T-cell (primary cell): Measurements from ENCODE around the gene NDST1. TPM values are rescaled to one million over a fixed set of nuclear protein-coding genes. Genes with fewer than 3 reads are reported as not detected.

ENCODE experiments used
- ATAC-seq, 4 experiments: fragments of 200-7000 bp in 3 of 4; fragments of 150-1000 bp in 1 of 4; cut with Tn5 transposase; replicated peaks in 1 of 4; 1 replicate in 3 of 4; 2 replicates in 1 of 4; pipeline ENCODE4 v1.10.0; 2021; ENCODE audit warnings: moderate library complexity in 3 of 4, mild to moderate bottlenecking in 2 of 4, moderate number of reproducible peaks in 1 of 4
- CTCF ChIA-PET, 2 donors: fragments of 300-600 bp; sonication (Branson Sonifier 250); formaldehyde crosslinking; loops; one replicate each; lab custom pipeline; 2022; ENCODE audit warnings: antibody characterized with exemption in 2 of 2; lab: Charles Lee
- POLR2A ChIA-PET, 2 donors: fragments of 300-600 bp; sonication (Branson Sonifier 250); formaldehyde crosslinking; loops; one replicate each; lab custom pipeline; 2022; ENCODE audit warnings: antibody characterized with exemption in 2 of 2; lab: Charles Lee
- DNase-seq, 35 experiments: peaks; one replicate each; pipeline versions ENCODE4 v3.0.0 to v3.0.0-alpha.2; 2013 to 2023
- H3K27ac ChIP-seq: one replicate; pipeline ENCODE4 v1.5.1; 2013; ENCODE audit warnings: low read length
- H3K27me3 ChIP-seq, 2 experiments: replicated peaks in 1 of 2; 1 replicate in 1 of 2; 2 replicates in 1 of 2; pipeline versions ENCODE4 v1.6.1 to v1.7.0; 2013; ENCODE audit warnings: low read length in 1 of 2, mixed read lengths in 1 of 2; ENCODE audit not compliant: control insufficient read depth in 2 of 2, insufficient read depth in 2 of 2; ENCODE audit errors: extremely low read depth in 1 of 2
- H3K36me3 ChIP-seq, 2 donors: 1 replicate in 1 of 2; 2 replicates in 1 of 2; pipeline versions ENCODE4 v1.6.1 to v1.7.0; 2013; ENCODE audit warnings: low read length in 1 of 2; ENCODE audit not compliant: control insufficient read depth in 2 of 2, insufficient read depth in 1 of 2; ENCODE audit errors: extremely low read depth in 1 of 2
- H3K4me1 ChIP-seq, 2 experiments: 1 replicate in 1 of 2; 2 replicates in 1 of 2; pipeline versions ENCODE4 v1.6.1 to v1.7.0; 2013; ENCODE audit warnings: low read length in 2 of 2, mixed read lengths in 1 of 2; ENCODE audit not compliant: insufficient read depth in 2 of 2, control insufficient read depth in 1 of 2; ENCODE audit errors: extremely low read depth in 1 of 2
- H3K4me3 ChIP-seq, 2 donors: 1 replicate in 1 of 2; 2 replicates in 1 of 2; pipeline versions ENCODE4 v1.5.1 to v1.7.0; 2013; ENCODE audit warnings: mild to moderate bottlenecking in 2 of 2, low read length in 1 of 2, moderate library complexity in 1 of 2; ENCODE audit not compliant: control insufficient read depth in 1 of 2; ENCODE audit errors: extremely low read depth in 1 of 2
- H3K9me3 ChIP-seq: 2 replicates; pipeline ENCODE4 v1.7.0; 2013
- H3K27ac Mint-ChIP-seq, 2 donors: one replicate each; pipeline ENCODE4 v1.8.0; 2020 to 2021; ENCODE audit warnings: mild to moderate bottlenecking in 2 of 2, mixed read lengths in 2 of 2
- H3K27me3 Mint-ChIP-seq, 2 donors: one replicate each; pipeline ENCODE4 v1.8.0; 2021 to 2022; ENCODE audit warnings: mixed read lengths in 2 of 2
- H3K36me3 Mint-ChIP-seq: one replicate; pipeline ENCODE4 v1.8.0; 2021; ENCODE audit warnings: mixed read lengths
- H3K4me1 Mint-ChIP-seq, 3 donors: one replicate each; pipeline ENCODE4 v1.8.0; 2020 to 2022; ENCODE audit warnings: mixed read lengths in 3 of 3, mild to moderate bottlenecking in 1 of 3
- H3K4me3 Mint-ChIP-seq, 3 donors: one replicate each; pipeline ENCODE4 v1.8.0; 2020 to 2022; ENCODE audit warnings: mild to moderate bottlenecking in 3 of 3, mixed read lengths in 3 of 3, moderate library complexity in 3 of 3
- H3K9me3 Mint-ChIP-seq, 3 donors: one replicate each; pipeline ENCODE4 v1.8.0; 2020 to 2022; ENCODE audit warnings: mixed read lengths in 3 of 3
- WGBS: methylation state at CpG from one replicate; pipeline ENCODE4 v1.1.5; 2013; ENCODE audit warnings: missing lambda C conversion rate; ENCODE audit not compliant: insufficient coverage; 5-methylcytosine and 5-hydroxymethylcytosine counted together
- total RNA-seq, 35 experiments: library from RNA in 6 of 35; stranded (reverse) in 6 of 35; fragments of 120-200 nt in 1 of 35; gene quantifications; one replicate each; pipeline versions ENCODE4 v1.2.1 to v1.2.4 and lab custom pipeline; 2013 to 2026

Gene NDST1
- total RNA-seq, 5 donors from 2014 or later (not counting 1 experiment from before 2014, with no cell fraction given), result 0.83 to 2.0 (median 1.2) TPM

DNA sequence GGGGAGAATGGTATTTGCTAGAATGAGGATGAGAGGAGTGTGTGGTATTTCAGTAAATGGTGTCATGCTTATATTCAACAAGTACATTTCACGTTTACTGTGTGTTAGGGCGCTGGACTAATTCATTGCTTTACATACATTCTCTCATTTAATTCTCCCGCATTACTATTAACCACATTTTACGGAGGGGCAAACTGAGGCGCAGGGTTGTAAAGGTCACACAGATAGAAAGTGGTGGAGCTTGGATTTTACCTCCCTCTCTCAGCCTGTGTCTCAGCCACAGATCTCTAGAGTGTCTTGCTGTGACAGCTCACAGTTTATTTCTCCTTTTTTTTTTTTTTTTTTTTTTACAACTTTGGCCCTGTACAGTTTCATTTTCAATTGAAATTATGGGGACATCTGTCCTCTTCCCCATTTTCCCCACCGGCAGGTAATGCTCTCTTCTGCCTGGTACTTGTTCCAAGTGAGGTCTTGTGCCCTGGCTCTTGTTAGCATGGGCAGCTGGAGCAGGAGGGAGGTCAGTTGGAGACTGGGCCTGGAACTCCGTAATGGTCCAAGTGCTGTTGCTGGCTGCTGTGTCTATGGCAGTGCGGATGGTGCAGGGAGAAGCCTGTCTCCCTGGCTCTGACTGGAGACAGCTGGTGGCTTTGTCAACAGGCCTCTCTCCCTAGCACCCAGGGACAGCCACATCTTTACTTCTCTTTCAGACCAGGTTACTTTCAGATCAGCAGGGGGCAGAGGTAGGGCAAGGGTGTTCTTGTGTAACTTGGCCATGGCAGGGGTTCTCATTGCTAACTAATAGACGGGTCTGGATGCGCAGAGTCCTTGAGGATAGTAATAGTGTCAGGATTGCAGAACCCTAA lies 20.5 kb upstream of the NDST1 start:
- Mint-ChIP-seq H3K4me1 (peaks cover 8 to 12% (median 10%) of the 10 kb centered on the region in 3 donors), H3K9me3 (no peaks in the 10 kb centered on the region), H3K36me3 (no peaks in the 10 kb centered on the region), H3K27me3 (peaks cover 7 to 19% of the 10 kb centered on the region in 2 donors), H3K4me3 (peak overlapping the region; percentile 62 to 69 (median 67)), H3K27ac (peak overlapping the region in 1 of 2 donors; percentile 8)
- DNase-seq (no peak), ATAC-seq (no peak)
- ChIA-PET CTCF (interaction anchor here (0.6 to 0.8 kb wide), 4 partner anchors 19 to 1220 kb away, joined by 3 to 4 read pairs (median 3); partner anchors contain the start of gene GPX3 (in 1 of the 2)), POLR2A (interaction anchor here in 1 of 2 donors (0.7 kb wide), 1 partner anchor 125 kb away, joined by 9 read pairs; no protein-coding TSS in a partner anchor)
- H3K27me3 ChIP-seq, result peaks cover 0 to 34% of the 10 kb centered on the region in 2 experiments
- H3K4me1 ChIP-seq, result peaks cover 0 to 14% of the 10 kb centered on the region in 2 experiments
- no peaks in the 10 kb centered on the region for H3K36me3 ChIP-seq
- peak overlapping the region in 1 of 2 donors; percentile 59 for H3K4me3 ChIP-seq
- H3K9me3 ChIP-seq, result no peaks in the 10 kb centered on the region
- H3K27ac ChIP-seq, result no peak overlapping the region
- WGBS, result 100% methylated on average over 2 of the region's 10 CpGs

DNA sequence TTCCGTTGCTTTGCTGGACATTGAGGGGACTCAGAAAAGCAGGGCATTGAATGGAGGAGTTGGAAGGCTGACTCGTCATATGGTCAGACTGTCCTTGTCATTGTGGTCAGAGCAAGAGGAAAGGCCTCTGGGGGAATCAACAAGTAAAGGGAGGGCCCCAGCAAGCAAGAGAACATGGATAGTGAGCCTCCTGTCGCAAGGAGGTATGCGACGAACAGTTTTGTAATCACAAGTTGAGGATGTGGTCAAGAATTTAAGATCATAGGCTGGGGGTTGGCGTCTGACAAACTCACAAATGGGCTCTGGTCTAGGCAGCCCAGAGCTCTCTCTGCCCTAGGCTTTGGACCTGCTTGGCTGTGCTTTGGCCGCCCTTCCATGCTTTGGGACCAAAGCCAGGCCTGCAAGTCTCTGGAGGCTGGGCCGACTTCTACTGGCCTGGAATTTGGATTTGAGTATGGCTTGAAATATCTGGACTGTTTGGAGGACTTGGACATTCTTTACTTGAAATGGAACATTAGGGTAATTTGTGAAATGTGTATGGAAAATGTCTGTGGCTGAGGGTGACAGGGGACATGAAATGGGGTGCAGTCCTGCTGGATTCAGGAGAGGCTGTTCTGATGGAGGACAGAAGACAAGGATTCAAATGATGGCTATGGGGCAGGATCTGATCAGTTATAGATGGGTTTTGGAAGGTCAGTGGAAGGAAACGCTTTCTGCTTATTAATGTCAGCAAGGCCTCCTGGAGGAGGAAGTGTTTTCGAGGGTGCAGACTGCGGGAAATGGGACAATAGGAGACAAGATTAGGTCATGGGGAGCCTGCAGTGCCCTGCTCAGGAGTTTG lies 19.2 kb upstream of the NDST1 start:
- no peak overlapping the region for H3K4me3 ChIP-seq
- no peak overlapping the region for H3K27ac Mint-ChIP-seq
- no peak overlapping the region for H3K27ac ChIP-seq
- H3K9me3 Mint-ChIP-seq, result no peaks in the 10 kb centered on the region
- H3K36me3 ChIP-seq, result no peaks in the 10 kb centered on the region
- ATAC-seq (no peak), DNase-seq (peak in 3 of 35 experiments; percentile 8 to 26 (median 10))
- WGBS, result 93% methylated on average over 11 of the region's 11 CpGs
- no peaks in the 10 kb centered on the region for H3K9me3 ChIP-seq
- H3K36me3 Mint-ChIP-seq, result no peaks in the 10 kb centered on the region
- peaks cover 0 to 14% of the 10 kb centered on the region in 2 experiments for H3K4me1 ChIP-seq
- H3K27me3 ChIP-seq, result peaks cover 0 to 34% of the 10 kb centered on the region in 2 experiments
- H3K27me3 Mint-ChIP-seq, result peaks cover 7 to 19% of the 10 kb centered on the region in 2 donors
- peaks cover 8 to 12% (median 10%) of the 10 kb centered on the region in 3 donors for H3K4me1 Mint-ChIP-seq
- ChIA-PET POLR2A (interaction anchor here in 1 of 2 donors (0.6 kb wide), 1 partner anchor 33 kb away, joined by 11 read pairs; no protein-coding TSS in a partner anchor), CTCF (no interaction called here)
- H3K4me3 Mint-ChIP-seq, result peak overlapping the region in 2 of 3 donors; percentile 8 to 67

DNA sequence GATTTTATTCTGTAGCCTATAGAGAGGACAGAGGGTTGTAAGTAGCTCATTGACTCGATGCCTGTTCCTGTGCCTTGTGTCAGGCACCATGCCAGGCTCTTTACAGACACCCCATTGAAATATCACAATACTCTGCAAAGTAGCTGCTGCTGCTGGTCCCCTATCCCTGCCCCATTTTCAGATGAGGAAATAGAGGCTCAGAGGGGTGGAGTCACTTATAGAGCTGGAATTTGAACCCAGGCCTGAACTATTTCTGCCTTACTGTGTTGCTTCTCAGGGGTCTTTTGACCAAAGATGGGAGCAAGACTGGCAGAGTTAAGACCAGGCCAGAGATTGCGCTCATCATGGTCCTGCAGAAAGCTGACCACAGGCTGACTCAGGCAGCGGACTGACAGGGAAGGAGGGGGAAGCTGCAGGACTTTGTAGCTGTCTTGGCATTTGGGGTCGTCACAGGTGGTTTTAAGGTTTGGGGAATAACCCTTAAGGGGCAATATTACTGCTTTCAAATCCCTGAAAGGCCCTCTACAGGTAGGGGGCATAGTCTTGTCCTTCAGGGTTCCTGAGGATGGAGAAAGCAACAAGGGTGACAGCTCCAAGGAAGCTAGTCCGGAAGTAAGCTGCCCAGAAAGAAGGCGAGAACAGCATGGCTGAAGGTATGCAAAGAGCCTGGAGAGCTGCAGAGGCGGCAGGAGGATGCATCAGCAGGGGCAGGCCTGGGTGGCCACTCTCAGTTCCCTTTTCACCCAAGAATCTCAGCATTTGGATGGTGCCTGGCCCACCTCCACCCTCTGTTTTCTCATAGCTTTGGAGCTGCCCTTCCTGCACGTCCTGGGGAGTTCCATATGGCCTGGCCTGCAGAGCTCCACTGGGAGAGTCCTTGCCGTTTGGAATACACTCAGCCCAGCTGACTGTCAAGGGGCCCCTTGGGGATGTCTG lies 18.3 kb upstream of the NDST1 start:
- Histone ChIP-seq H3K27me3 (peaks cover 0 to 34% of the 10 kb centered on the region in 2 experiments), H3K36me3 (no peaks in the 10 kb centered on the region), H3K4me3 (no peak overlapping the region), H3K9me3 (no peaks in the 10 kb centered on the region), H3K4me1 (peaks cover 0 to 14% of the 10 kb centered on the region in 2 experiments), H3K27ac (no peak overlapping the region)
- peaks cover 7 to 19% of the 10 kb centered on the region in 2 donors for H3K27me3 Mint-ChIP-seq
- peaks cover 8 to 12% (median 10%) of the 10 kb centered on the region in 3 donors for H3K4me1 Mint-ChIP-seq
- WGBS, result 82% methylated on average over 6 of the region's 9 CpGs
- no peaks in the 10 kb centered on the region for H3K36me3 Mint-ChIP-seq
- no peak for ATAC-seq
- no peak overlapping the region for H3K27ac Mint-ChIP-seq
- H3K4me3 Mint-ChIP-seq, result no peak overlapping the region
- peak in 1 of 35 experiments; percentile 32 for DNase-seq
- ChIA-PET POLR2A (interaction anchor here in 1 of 2 donors (0.6 kb wide), 2 partner anchors 34 to 722 kb away, joined by 8 to 11 read pairs; no protein-coding TSS in a partner anchor), CTCF (no interaction called here)
- no peaks in the 10 kb centered on the region for H3K9me3 Mint-ChIP-seq

DNA sequence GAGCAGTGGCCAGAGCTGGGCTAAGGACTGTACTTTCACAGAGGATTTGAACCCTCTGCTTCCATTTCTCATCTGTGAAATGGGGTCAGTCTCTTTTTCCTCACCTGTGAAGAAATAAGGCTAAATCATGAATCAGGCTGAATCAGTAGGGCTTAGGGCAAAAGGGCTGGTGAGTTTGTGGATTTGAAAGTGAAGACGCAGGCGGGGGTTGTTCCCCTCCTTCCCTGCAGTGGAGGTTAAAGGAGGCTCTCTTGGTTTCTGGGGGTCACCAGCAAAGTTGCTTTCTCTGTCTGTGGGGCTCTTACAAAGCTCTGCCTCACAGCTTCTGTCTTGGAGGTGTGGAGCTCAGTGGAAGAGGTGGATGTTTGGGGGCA lies 17.6 kb upstream of the NDST1 start:
- no peak overlapping the region for H3K4me3 ChIP-seq
- no peaks in the 10 kb centered on the region for H3K36me3 ChIP-seq
- Mint-ChIP-seq H3K4me1 (peaks cover 7 to 9% (median 8%) of the 10 kb centered on the region in 3 donors), H3K27me3 (peaks cover 7 to 15% of the 10 kb centered on the region in 2 donors), H3K36me3 (no peaks in the 10 kb centered on the region), H3K27ac (no peak overlapping the region), H3K9me3 (no peaks in the 10 kb centered on the region), H3K4me3 (no peak overlapping the region)
- no peak for ATAC-seq
- ChIA-PET POLR2A (no interaction called here), CTCF (no interaction called here)
- DNase-seq, result no peak
- H3K4me1 ChIP-seq, result peaks cover 0 to 13% of the 10 kb centered on the region in 2 experiments
- WGBS, result 100% methylated on average over 2 of the region's 2 CpGs
- H3K9me3 ChIP-seq, result no peaks in the 10 kb centered on the region
- H3K27me3 ChIP-seq, result peaks cover 0 to 29% of the 10 kb centered on the region in 2 experiments
- no peak overlapping the region for H3K27ac ChIP-seq

DNA sequence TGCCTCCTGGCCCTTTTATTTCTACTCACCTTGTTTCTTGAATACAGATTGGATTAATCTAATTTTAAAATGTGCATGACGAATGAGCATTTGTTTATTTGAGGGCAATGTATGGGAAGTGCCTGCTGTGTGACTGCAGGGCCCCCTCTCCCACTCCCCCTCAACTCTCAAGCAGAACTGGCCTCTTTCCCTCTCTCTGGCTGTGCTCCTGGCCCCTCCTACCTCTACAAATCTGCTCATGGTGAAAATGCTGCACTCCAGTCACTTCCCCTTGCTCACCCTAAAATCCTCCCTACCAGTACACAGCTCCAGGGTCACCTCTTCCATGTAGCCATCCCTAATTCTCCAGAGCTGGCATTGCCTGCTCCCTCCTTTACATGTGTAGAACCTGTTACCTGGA lies 17.2 kb upstream of the NDST1 start:
- POLR2A ChIA-PET, result no interaction called here
- Mint-ChIP-seq H3K27me3 (peaks cover 7 to 15% of the 10 kb centered on the region in 2 donors), H3K36me3 (no peaks in the 10 kb centered on the region), H3K9me3 (no peaks in the 10 kb centered on the region), H3K4me1 (peaks cover 7 to 9% (median 8%) of the 10 kb centered on the region in 3 donors), H3K4me3 (no peak overlapping the region), H3K27ac (no peak overlapping the region)
- no CpG with 5 or more reads among the region's 1 CpG for WGBS
- Histone ChIP-seq H3K36me3 (no peaks in the 10 kb centered on the region), H3K4me1 (peaks cover 0 to 9% of the 10 kb centered on the region in 2 experiments), H3K27me3 (peaks cover 0 to 24% of the 10 kb centered on the region in 2 experiments), H3K27ac (no peak overlapping the region), H3K9me3 (no peaks in the 10 kb centered on the region), H3K4me3 (no peak overlapping the region)
- ATAC-seq, result no peak
- CTCF ChIA-PET, result no interaction called here
- DNase-seq, result no peak
